D721Med (cell line): ENCODE results near the gene PFKM.

Experiments used
- DNase-seq: peaks from one replicate; pipeline ENCODE4 v3.0.0; 2011; ENCODE audit warnings: low spot score; ENCODE audit not compliant: insufficient read length
- FAIRE-seq: peaks from 2 replicates; lab custom pipeline; 2011; peaks lifted over from hg19 to GRCh38; lab: Jason Lieb, UNC
- CTCF ChIP-seq: IDR thresholded peaks from 2 replicates; pipeline ENCODE4 v1.5.1; 2012; ENCODE audit warnings: mild to moderate bottlenecking, control low read depth; ENCODE audit not compliant: insufficient read depth; ENCODE audit errors: missing control alignments

Gene PFKM

GRCh38 chr12:48183876-48184548 lies 64.8 kb downstream of the PFKM start:
- FAIRE-seq: no peak
- no peak for DNase-seq
- no peak for TF ChIP-seq CTCF

- no peak for FAIRE-seq
- TF ChIP-seq CTCF: no peak
- DNase-seq: no peak
Observed at GRCh38 chr12:48184549-48184922, 65.4 kb downstream of the PFKM start.

GRCh38 chr12:48185181-48185919 lies 66.2 kb downstream of the PFKM start:
- no peak for FAIRE-seq
- DNase-seq: no peak
- no peak for TF ChIP-seq CTCF

GRCh38 chr12:48187916-48188695 lies 68.9 kb downstream of the PFKM start:
- DNase-seq: no peak
- FAIRE-seq: no peak
- TF ChIP-seq CTCF: no peak

- FAIRE-seq: no peak
- DNase-seq: no peak
- peak; percentile 80 for TF ChIP-seq CTCF
Observed at GRCh38 chr12:48189331-48190125, 70.4 kb downstream of the PFKM start.

GRCh38 chr12:48191096-48191495 lies 71.9 kb downstream of the PFKM start:
- DNase-seq (no peak), FAIRE-seq (no peak)
- no peak for TF ChIP-seq CTCF
